GM23338 (cell line): ENCODE results near the gene ARHGAP10. TPM values are rescaled to one million over a fixed set of nuclear protein-coding genes. Genes with fewer than 3 reads are reported as not detected.

Experiments
- CREB1 ChIP-seq: fragments of 250-450 bp; sonication (Bioruptor Pico); IDR thresholded peaks from 2 replicates; pipeline ENCODE4 v1.5.0; 2020; ENCODE audit warnings: low read depth, mild to moderate bottlenecking, moderate library complexity
- POLR2AphosphoS5 ChIP-seq: IDR thresholded peaks from 2 replicates; pipeline ENCODE4 v1.6.1; 2016; ENCODE audit warnings: antibody characterized with exemption, low read depth
- ZNF114 ChIP-seq: fragments of 250-450 bp; sonication (Bioruptor Pico); IDR thresholded peaks from 2 replicates; pipeline ENCODE4 v1.5.0; 2020; ENCODE audit warnings: mild to moderate bottlenecking, moderate library complexity
- ZNF331 ChIP-seq: fragments of 250-450 bp; sonication (Bioruptor Pico); IDR thresholded peaks from 2 replicates; pipeline ENCODE4 v1.5.0; 2020; ENCODE audit warnings: low read depth, mild to moderate bottlenecking, moderate library complexity
- polyA plus RNA-seq: library from polyadenylated mRNA; unstranded; fragments of >200 nt; fragmentation: Nextera tagmentation; extraction: Ambion mirVana; gene quantifications from 2 replicates; pipeline ENCODE4 v1.2.1, GENCODE V29; 2016
- total RNA-seq: library from RNA; depleted of rRNA; stranded (reverse); fragments of >200 nt; shearing (Covaris generic); gene quantifications from 2 replicates; pipeline ENCODE4 v1.2.3, GENCODE V29; 2014
- TF ChIP-seq, protein P1 (sequence below): fragments of 250-450 bp; sonication (Bioruptor Pico); IDR thresholded peaks from 2 replicates; pipeline ENCODE4 v1.5.0; 2020; ENCODE audit warnings: mild to moderate bottlenecking, moderate library complexity
- TF ChIP-seq, protein P2 (sequence below): IDR thresholded peaks from 2 replicates; pipeline ENCODE4 v1.6.1; 2016; ENCODE audit warnings: antibody characterized with exemption
- TF ChIP-seq, protein P3 (sequence below), 2 experiments: fragments of 200-600 bp in 1 of 2; sonication (generic) in 1 of 2; conservative IDR thresholded peaks; 2 replicates each; pipeline versions ENCODE4 v1.5.1 to v1.6.1; 2016 to 2017; ENCODE audit warnings: antibody characterized with exemption in 2 of 2, low read depth in 2 of 2, mild to moderate bottlenecking in 2 of 2, moderate library complexity in 1 of 2

The ARHGAP10 gene
- total and polyA plus RNA-seq, 2 experiments from 2014 or later: 5.1 to 6.3 TPM

DNA sequence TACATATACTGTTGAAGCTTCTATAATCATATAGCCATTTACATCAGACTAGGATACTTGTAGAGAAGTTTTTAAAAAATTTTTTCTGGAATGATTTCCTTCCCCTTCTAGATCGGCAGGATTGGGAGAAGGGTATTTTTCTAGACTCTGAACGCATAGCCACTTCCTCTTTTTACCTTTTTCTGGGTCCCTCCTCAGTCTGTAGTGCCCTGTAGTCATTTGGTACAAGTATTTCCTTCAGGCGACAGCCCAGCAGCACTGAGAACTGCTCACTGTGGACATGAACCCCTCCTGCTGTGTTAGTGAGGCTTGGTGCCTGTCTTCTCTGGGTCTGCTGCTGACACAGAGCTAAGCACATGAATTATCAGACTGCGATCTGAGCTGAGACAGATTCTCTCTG, 255.4 kb downstream of the ARHGAP10 start (continued):
- TF ChIP-seq, protein P1, sequence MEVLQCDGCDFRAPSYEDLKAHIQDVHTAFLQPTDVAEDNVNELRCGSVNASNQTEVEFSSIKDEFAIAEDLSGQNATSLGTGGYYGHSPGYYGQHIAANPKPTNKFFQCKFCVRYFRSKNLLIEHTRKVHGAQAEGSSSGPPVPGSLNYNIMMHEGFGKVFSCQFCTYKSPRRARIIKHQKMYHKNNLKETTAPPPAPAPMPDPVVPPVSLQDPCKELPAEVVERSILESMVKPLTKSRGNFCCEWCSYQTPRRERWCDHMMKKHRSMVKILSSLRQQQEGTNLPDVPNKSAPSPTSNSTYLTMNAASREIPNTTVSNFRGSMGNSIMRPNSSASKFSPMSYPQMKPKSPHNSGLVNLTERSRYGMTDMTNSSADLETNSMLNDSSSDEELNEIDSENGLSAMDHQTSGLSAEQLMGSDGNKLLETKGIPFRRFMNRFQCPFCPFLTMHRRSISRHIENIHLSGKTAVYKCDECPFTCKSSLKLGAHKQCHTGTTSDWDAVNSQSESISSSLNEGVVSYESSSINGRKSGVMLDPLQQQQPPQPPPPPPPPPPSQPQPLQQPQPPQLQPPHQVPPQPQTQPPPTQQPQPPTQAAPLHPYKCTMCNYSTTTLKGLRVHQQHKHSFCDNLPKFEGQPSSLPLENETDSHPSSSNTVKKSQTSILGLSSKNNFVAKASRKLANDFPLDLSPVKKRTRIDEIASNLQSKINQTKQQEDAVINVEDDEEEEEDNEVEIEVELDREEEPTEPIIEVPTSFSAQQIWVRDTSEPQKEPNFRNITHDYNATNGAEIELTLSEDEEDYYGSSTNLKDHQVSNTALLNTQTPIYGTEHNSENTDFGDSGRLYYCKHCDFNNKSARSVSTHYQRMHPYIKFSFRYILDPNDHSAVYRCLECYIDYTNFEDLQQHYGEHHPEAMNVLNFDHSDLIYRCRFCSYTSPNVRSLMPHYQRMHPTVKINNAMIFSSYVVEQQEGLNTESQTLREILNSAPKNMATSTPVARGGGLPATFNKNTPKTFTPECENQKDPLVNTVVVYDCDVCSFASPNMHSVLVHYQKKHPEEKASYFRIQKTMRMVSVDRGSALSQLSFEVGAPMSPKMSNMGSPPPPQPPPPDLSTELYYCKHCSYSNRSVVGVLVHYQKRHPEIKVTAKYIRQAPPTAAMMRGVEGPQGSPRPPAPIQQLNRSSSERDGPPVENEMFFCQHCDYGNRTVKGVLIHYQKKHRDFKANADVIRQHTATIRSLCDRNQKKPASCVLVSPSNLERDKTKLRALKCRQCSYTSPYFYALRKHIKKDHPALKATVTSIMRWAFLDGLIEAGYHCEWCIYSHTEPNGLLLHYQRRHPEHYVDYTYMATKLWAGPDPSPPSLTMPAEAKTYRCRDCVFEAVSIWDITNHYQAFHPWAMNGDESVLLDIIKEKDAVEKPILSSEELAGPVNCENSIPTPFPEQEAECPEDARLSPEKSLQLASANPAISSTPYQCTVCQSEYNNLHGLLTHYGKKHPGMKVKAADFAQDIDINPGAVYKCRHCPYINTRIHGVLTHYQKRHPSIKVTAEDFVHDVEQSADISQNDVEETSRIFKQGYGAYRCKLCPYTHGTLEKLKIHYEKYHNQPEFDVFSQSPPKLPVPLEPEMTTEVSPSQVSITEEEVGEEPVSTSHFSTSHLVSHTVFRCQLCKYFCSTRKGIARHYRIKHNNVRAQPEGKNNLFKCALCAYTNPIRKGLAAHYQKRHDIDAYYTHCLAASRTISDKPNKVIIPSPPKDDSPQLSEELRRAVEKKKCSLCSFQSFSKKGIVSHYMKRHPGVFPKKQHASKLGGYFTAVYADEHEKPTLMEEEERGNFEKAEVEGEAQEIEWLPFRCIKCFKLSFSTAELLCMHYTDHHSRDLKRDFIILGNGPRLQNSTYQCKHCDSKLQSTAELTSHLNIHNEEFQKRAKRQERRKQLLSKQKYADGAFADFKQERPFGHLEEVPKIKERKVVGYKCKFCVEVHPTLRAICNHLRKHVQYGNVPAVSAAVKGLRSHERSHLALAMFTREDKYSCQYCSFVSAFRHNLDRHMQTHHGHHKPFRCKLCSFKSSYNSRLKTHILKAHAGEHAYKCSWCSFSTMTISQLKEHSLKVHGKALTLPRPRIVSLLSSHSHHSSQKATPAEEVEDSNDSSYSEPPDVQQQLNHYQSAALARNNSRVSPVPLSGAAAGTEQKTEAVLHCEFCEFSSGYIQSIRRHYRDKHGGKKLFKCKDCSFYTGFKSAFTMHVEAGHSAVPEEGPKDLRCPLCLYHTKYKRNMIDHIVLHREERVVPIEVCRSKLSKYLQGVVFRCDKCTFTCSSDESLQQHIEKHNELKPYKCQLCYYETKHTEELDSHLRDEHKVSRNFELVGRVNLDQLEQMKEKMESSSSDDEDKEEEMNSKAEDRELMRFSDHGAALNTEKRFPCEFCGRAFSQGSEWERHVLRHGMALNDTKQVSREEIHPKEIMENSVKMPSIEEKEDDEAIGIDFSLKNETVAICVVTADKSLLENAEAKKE (CRISPR knock-in tag): no peak
- TF ChIP-seq ZNF114 (no peak), POLR2AphosphoS5 (no peak), CREB1 (CRISPR knock-in tag) (no peak), ZNF331 (CRISPR knock-in tag) (no peak)
- TF ChIP-seq, protein P2, sequence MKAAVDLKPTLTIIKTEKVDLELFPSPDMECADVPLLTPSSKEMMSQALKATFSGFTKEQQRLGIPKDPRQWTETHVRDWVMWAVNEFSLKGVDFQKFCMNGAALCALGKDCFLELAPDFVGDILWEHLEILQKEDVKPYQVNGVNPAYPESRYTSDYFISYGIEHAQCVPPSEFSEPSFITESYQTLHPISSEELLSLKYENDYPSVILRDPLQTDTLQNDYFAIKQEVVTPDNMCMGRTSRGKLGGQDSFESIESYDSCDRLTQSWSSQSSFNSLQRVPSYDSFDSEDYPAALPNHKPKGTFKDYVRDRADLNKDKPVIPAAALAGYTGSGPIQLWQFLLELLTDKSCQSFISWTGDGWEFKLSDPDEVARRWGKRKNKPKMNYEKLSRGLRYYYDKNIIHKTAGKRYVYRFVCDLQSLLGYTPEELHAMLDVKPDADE: no peak
- TF ChIP-seq, protein P3, sequence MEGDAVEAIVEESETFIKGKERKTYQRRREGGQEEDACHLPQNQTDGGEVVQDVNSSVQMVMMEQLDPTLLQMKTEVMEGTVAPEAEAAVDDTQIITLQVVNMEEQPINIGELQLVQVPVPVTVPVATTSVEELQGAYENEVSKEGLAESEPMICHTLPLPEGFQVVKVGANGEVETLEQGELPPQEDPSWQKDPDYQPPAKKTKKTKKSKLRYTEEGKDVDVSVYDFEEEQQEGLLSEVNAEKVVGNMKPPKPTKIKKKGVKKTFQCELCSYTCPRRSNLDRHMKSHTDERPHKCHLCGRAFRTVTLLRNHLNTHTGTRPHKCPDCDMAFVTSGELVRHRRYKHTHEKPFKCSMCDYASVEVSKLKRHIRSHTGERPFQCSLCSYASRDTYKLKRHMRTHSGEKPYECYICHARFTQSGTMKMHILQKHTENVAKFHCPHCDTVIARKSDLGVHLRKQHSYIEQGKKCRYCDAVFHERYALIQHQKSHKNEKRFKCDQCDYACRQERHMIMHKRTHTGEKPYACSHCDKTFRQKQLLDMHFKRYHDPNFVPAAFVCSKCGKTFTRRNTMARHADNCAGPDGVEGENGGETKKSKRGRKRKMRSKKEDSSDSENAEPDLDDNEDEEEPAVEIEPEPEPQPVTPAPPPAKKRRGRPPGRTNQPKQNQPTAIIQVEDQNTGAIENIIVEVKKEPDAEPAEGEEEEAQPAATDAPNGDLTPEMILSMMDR (conservative IDR thresholded peaks at IDR 0.05; ENCODE audit: low read depth in 2 of 2): no peak
